HG02981 (cell line): ENCODE measurements around the gene STXBP5.
A peak's percentile ranks its signal among the peaks of the same experiment; 100 is the strongest.

Experiments
- ATAC-seq: cut with Tn5 transposase; IDR thresholded peaks from one replicate; pipeline ENCODE4 v1.9.1; 2021; ENCODE audit warnings: mild to moderate bottlenecking, moderate library complexity; ENCODE audit not compliant: unreplicated experiment

The STXBP5 gene

GRCh38 chr6:147177286-147177685 lies 26.9 kb upstream of the STXBP5 start:
- ATAC-seq: no peak

- no peak for ATAC-seq
Observed at GRCh38 chr6:147178355-147178754, 25.9 kb upstream of the STXBP5 start.

- ATAC-seq: no peak
Observed at GRCh38 chr6:147179809-147180208, 24.4 kb upstream of the STXBP5 start.

GRCh38 chr6:147180926-147181325 lies 23.3 kb upstream of the STXBP5 start:
- ATAC-seq: no peak

GRCh38 chr6:147184379-147184778 lies 19.8 kb upstream of the STXBP5 start:
- ATAC-seq: no peak

GRCh38 chr6:147185216-147185615 lies 19.0 kb upstream of the STXBP5 start:
- no peak for ATAC-seq

GRCh38 chr6:147190556-147190955 lies 13.7 kb upstream of the STXBP5 start:
- no peak for ATAC-seq

- ATAC-seq: no peak
Observed at GRCh38 chr6:147192278-147192911, 11.8 kb upstream of the STXBP5 start.

- peak; percentile 41 for ATAC-seq
Observed at GRCh38 chr6:147194652-147195411, 9.4 kb upstream of the STXBP5 start.

- ATAC-seq: peak; percentile 55
Observed at GRCh38 chr6:147195510-147195909, 8.7 kb upstream of the STXBP5 start.

GRCh38 chr6:147195987-147196386 lies 8.2 kb upstream of the STXBP5 start:
- no peak for ATAC-seq

- ATAC-seq: no peak
Observed at GRCh38 chr6:147200711-147201110, 3.5 kb upstream of the STXBP5 start.

- ATAC-seq: no peak
Observed at GRCh38 chr6:147201885-147202515, 2.2 kb upstream of the STXBP5 start.

GRCh38 chr6:147202516-147203310 lies 1.5 kb upstream of the STXBP5 start:
- peak; percentile 81 for ATAC-seq

GRCh38 chr6:147203311-147204059 lies 732 bp upstream of the STXBP5 start:
- peak; percentile 46 for ATAC-seq

- ATAC-seq: no peak
Observed at GRCh38 chr6:147204843-147205311, 660 bp downstream of the STXBP5 start.

GRCh38 chr6:147205690-147206600 lies 1.7 kb downstream of the STXBP5 start:
- no peak for ATAC-seq

GRCh38 chr6:147207351-147207750 lies 3.1 kb downstream of the STXBP5 start:
- ATAC-seq: no peak
